Mononuclear cell (primary cell): ENCODE data around the gene TTN. TPM values are rescaled to one million over a fixed set of nuclear protein-coding genes. Genes with fewer than 3 reads are reported as not detected.
A peak's percentile ranks its signal among the peaks of the same experiment; 100 is the strongest.
"Not testable (repeated sequence)": the region's sequence is repeated elsewhere in the genome, so short reads cannot be mapped to it uniquely, and the experiment has no call there.

ENCODE experiments used
- H3K27me3 ChIP-seq: 2 replicates; pipeline ENCODE4 v1.6.0; 2011; ENCODE audit warnings: low read length, control low read depth; ENCODE audit not compliant: insufficient read depth
- H3K4me1 ChIP-seq: 2 replicates; pipeline ENCODE4 v1.5.1; 2011; ENCODE audit warnings: mild to moderate bottlenecking, low read length, control low read depth; ENCODE audit not compliant: insufficient read depth
- H3K4me3 ChIP-seq: 2 replicates; pipeline ENCODE4 v1.5.1; 2011; ENCODE audit warnings: mild to moderate bottlenecking, low read length, moderate library complexity
- H3K9me3 ChIP-seq: 2 replicates; pipeline ENCODE4 v1.5.1; 2011; ENCODE audit warnings: low read depth, mild to moderate bottlenecking, control low read depth, low read length
- total RNA-seq: library from RNA; depleted of rRNA; stranded (reverse); fragments of >200 nt; gene quantifications from one replicate; pipeline ENCODE4 v1.2.3, GENCODE V29; 2012

Gene TTN
- total RNA-seq, 1 donor: 47.6 TPM

GRCh38 chr2:178526256-178526655 lies 281.0 kb downstream of the TTN start:
- Histone ChIP-seq H3K27me3 (no peaks in the 10 kb centered on the region), H3K4me3 (no peak overlapping the region), H3K4me1 (peaks cover 38% of the 10 kb centered on the region), H3K9me3 (no peaks in the 10 kb centered on the region)

- peaks cover 31% of the 10 kb centered on the region for H3K4me1 ChIP-seq
- H3K9me3 ChIP-seq: not testable (repeated sequence)
These were observed 281.8 kb downstream of the TTN start for GRCh38 chr2:178525460-178525859.

GRCh38 chr2:178525010-178525409 lies 282.2 kb downstream of the TTN start:
- H3K4me1 ChIP-seq: peaks cover 26% of the 10 kb centered on the region
- H3K27me3 ChIP-seq, H3K9me3 ChIP-seq, H3K4me3 ChIP-seq: not testable (repeated sequence)

More at GRCh38 chr2:178525460-178525859, 281.8 kb downstream of the TTN start:
- not testable (repeated sequence) for H3K27me3 ChIP-seq, H3K4me3 ChIP-seq

GRCh38 chr2:178523596-178524134 lies 283.6 kb downstream of the TTN start:
- Histone ChIP-seq H3K9me3 (no peaks in the 10 kb centered on the region), H3K4me3 (peak overlapping the region; percentile 88), H3K4me1 (peaks cover 19% of the 10 kb centered on the region), H3K27me3 (no peaks in the 10 kb centered on the region)

DNA sequence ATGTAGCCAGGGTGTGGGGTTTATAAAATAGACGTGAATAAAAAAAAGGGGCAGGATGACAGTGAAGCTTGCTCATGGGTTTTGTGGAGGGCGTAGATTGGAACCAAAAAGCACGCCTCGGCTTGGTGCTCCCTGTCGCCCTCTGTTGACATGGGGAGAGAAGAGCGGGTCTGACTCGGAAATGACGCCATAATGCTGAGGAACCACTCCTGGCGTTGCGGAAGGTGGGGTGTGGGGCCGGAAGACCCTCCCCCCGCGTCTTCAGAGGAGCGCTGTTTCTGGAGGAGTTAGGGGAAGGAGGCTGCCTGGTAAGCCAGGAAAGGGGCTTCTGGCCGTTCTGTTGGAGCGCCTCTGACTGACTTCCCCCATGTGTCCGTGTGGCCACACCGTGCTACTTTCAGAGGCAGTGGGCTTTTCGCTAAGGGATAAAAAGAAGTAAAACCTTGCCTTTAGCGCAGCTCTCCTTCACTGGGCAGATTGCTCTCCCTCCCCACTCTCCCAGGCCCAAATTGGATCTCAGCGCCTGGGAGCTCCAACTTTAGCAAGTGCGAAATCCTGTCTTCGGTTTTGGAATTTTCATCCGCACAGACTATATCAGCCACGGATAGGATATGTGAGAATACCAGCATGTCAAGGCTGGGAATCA lies 284.1 kb downstream of the TTN start:
- H3K9me3 ChIP-seq: no peaks in the 10 kb centered on the region
- H3K4me1 ChIP-seq: peaks cover 15% of the 10 kb centered on the region
- H3K4me3 ChIP-seq: peak overlapping the region; percentile 88
- no peaks in the 10 kb centered on the region for H3K27me3 ChIP-seq

DNA sequence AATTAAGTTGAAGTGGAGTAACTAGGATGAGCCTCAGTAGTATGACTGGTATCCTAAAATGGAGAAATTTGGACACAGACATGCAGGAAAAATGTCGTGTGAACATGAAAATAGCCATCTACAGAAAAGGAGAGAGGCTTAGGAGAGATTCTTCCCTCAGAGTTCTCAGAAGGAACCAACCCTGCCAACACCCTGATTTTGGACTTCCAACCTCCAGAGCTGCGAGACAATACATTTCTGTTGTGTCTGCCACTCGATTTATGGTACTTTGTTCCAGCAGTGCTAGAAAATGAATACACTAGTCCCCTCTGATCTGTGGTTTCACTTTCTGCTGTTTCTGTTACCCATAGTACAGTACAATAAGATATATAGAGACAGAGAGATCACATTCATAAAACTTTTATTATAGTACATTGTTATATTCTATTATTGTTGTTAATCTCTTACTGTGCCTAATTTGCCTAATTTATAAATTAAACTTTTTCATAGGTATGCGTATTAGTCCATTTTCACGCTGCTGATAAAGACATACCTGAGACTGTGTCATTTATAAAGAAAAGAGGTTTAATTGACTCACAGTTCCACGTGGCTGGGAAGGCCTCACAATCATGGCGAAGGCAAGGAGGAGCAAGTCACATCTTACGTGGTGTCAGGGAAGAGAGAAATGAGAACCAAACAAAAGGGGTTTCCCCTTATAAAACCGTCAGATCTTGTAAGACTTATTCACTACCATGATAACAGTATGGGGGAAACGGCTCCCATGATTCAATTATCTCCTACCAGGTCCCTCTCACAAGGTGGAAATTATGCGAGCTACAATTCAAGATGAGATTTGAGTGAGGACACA lies 285.7 kb downstream of the TTN start:
- H3K27me3 ChIP-seq: no peaks in the 10 kb centered on the region
- H3K4me1 ChIP-seq: peaks cover 15% of the 10 kb centered on the region
- no peaks in the 10 kb centered on the region for H3K9me3 ChIP-seq
- H3K4me3 ChIP-seq: no peak overlapping the region

GRCh38 chr2:178517496-178517895 lies 289.7 kb downstream of the TTN start:
- H3K4me1 ChIP-seq: no peaks in the 10 kb centered on the region
- no peaks in the 10 kb centered on the region for H3K27me3 ChIP-seq
- H3K9me3 ChIP-seq: no peaks in the 10 kb centered on the region
- H3K4me3 ChIP-seq: no peak overlapping the region

DNA sequence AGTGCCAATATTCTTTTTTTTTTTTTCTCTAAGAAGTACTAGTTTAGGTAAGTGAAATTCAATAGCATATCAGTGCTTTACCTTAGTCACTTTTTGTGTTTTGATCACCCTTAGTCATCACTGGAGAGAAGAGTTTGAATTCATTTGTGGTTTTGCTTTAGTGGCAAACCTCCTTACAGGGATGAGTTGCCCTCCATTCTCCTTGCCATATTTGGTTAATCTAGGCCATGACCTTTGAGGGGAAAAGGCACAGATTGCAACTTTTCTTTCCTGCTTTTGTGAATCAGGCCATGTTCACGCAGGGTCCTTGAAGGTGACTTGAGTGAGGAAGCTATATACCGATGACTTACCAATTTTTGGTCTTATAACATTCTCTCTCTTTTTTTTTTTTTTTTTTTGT lies 292.6 kb downstream of the TTN start:
- Histone ChIP-seq H3K4me3 (no peak overlapping the region), H3K4me1 (no peaks in the 10 kb centered on the region), H3K27me3 (no peaks in the 10 kb centered on the region), H3K9me3 (no peaks in the 10 kb centered on the region)

GRCh38 chr2:178513876-178514275 lies 293.3 kb downstream of the TTN start:
- H3K4me1 ChIP-seq: no peaks in the 10 kb centered on the region
- no peak overlapping the region for H3K4me3 ChIP-seq
- H3K27me3 ChIP-seq: no peaks in the 10 kb centered on the region
- H3K9me3 ChIP-seq: no peaks in the 10 kb centered on the region

- Histone ChIP-seq H3K9me3 (no peaks in the 10 kb centered on the region), H3K27me3 (no peaks in the 10 kb centered on the region), H3K4me1 (no peaks in the 10 kb centered on the region), H3K4me3 (no peak overlapping the region)
These were observed 294.7 kb downstream of the TTN start for GRCh38 chr2:178512484-178512883.

- Histone ChIP-seq H3K9me3 (no peaks in the 10 kb centered on the region), H3K4me1 (no peaks in the 10 kb centered on the region), H3K4me3 (no peak overlapping the region), H3K27me3 (no peaks in the 10 kb centered on the region)
These were observed 296.8 kb downstream of the TTN start for GRCh38 chr2:178510384-178510783.

DNA sequence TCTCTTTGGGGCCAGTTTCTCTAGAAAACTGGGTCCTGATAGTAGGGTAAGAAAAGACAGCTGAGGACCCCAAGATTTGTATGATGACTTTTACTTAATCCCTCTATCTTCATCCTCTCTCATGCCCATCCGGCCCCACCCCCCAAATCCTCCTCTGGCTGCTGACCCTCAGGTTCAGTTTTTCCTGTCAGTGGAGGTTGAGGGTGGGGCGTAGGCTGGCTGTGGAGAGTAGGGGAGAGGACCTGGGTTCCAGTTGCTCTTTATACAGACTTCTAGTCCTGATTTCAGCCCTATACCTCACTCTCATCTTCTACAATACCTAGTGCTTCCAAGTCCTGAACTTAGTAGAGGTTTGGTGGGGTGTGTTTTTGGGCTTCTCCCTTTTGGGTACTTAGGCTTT lies 298.6 kb downstream of the TTN start:
- H3K27me3 ChIP-seq: no peaks in the 10 kb centered on the region
- H3K9me3 ChIP-seq: no peaks in the 10 kb centered on the region
- H3K4me3 ChIP-seq: no peak overlapping the region
- H3K4me1 ChIP-seq: no peaks in the 10 kb centered on the region

DNA sequence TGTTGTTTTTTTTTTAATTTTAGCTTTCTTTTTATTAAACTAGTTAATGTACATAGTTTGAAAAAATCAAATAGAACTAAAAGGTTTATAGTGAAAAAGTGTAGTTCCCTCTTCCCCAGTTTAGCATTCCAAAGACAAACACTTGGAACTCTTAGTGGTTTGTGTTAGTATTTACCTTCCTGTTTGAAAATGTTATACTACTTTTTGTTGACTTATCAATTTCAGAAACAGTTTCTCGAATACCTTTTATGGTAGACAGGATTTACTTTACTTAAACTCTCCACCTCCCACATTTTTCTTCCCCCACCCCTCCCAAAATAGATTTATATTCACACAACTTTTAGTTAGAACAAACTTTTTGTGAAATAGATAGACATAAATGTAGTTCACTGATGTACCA lies 300.3 kb downstream of the TTN start:
- Histone ChIP-seq H3K27me3 (no peaks in the 10 kb centered on the region), H3K4me3 (no peak overlapping the region), H3K9me3 (no peaks in the 10 kb centered on the region), H3K4me1 (no peaks in the 10 kb centered on the region)

- H3K4me1 ChIP-seq: no peaks in the 10 kb centered on the region
- no peaks in the 10 kb centered on the region for H3K27me3 ChIP-seq
- no peak overlapping the region for H3K4me3 ChIP-seq
- no peaks in the 10 kb centered on the region for H3K9me3 ChIP-seq
These were observed 300.7 kb downstream of the TTN start for GRCh38 chr2:178506524-178506923.

DNA sequence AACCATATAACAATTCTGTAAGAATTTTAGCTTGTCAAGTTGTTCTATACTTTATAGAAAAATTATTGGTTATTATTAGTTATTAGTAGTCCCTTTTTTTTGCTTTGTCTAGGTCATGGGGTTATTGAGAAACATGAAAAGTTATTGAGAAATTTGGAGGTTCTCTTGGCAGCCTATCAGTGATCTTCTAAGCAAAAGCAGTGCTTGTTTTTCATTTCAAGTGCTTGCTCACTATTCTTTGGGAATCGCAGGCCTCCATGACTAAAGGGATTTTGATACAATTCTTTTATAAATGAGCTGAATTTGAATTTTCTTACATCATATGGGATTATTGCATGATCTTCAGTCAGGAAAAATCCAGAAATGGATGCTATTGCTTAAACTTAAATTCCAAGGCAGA lies 301.1 kb downstream of the TTN start:
- no peaks in the 10 kb centered on the region for H3K4me1 ChIP-seq

More for the DNA sequence above, 301.1 kb downstream of the TTN start:
- Histone ChIP-seq H3K4me3 (no peak overlapping the region), H3K27me3 (no peaks in the 10 kb centered on the region), H3K9me3 (no peaks in the 10 kb centered on the region)
